Stimulated activated memory B cell treated with anti-CD40 and anti-IgM and Interleukin-4, amounts not matched to agents 10 μg/mL and 1 μg/mL and 100 μg/mL, for 72 hours (primary cell): ENCODE results near the gene SEMA3E.
"Not testable (repeated sequence)": the region's sequence is repeated elsewhere in the genome, so short reads cannot be mapped to it uniquely, and the experiment has no call there.

Experiments used
- ATAC-seq: fragments of 150-1000 bp; cut with Tn5 transposase; 2 replicates; pipeline ENCODE4 v1.10.0; 2021
- H3K27ac Mint-ChIP-seq: one replicate; pipeline ENCODE4 v1.8.0; 2022; ENCODE audit warnings: mild to moderate bottlenecking, mixed read lengths
- H3K27me3 Mint-ChIP-seq: one replicate; pipeline ENCODE4 v1.8.0; 2022; ENCODE audit warnings: mixed read lengths
- H3K36me3 Mint-ChIP-seq: one replicate; pipeline ENCODE4 v1.8.0; 2022; ENCODE audit warnings: mixed read lengths
- H3K4me1 Mint-ChIP-seq: one replicate; pipeline ENCODE4 v1.8.0; 2022; ENCODE audit warnings: mixed read lengths
- H3K4me3 Mint-ChIP-seq: one replicate; pipeline ENCODE4 v1.8.0; 2022; ENCODE audit warnings: mild to moderate bottlenecking, moderate library complexity, mixed read lengths
- H3K9me3 Mint-ChIP-seq: one replicate; pipeline ENCODE4 v1.8.0; 2022; ENCODE audit warnings: mixed read lengths

SEMA3E gene

DNA sequence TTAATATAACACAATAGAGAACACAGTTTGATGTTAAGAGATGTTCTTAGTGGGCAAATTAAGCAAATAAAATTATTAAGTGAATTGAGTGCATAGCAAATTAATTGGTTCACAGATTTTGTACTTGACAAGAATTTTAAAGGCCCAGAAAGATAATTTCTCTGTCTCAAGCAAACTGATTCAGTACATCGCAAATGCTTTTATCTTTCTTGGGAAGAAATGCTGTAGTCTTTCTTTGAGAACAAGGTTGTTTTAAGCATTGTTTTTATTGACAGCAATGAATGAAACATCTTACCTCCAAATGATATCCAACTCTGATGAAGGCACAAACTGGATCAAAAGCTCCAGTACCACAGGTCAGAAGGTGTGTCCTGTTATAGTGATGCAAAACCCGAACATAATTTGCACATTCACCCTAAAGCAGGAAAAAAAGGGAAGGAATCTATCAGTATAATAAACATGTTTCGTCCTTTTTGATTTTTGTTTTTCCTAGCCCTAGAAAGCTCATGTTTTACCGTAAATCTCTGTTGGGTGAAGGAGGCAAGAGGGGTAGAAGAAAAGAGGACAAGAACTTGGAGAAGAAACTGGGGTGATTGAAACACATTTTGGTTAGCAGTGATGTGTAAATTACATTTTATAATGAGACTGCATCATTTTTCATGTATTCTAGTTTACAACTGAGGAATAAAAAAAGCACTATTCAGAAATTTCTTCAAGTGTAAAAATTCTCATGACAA, 182.6 kb downstream of the SEMA3E start:
- H3K27me3 Mint-ChIP-seq: no peaks in the 10 kb centered on the region
- peaks cover 3% of the 10 kb centered on the region for H3K9me3 Mint-ChIP-seq
- no peak for ATAC-seq
- no peak overlapping the region for H3K27ac Mint-ChIP-seq
- no peaks in the 10 kb centered on the region for H3K36me3 Mint-ChIP-seq
- H3K4me3 Mint-ChIP-seq: no peak overlapping the region
- H3K4me1 Mint-ChIP-seq: no peaks in the 10 kb centered on the region

DNA sequence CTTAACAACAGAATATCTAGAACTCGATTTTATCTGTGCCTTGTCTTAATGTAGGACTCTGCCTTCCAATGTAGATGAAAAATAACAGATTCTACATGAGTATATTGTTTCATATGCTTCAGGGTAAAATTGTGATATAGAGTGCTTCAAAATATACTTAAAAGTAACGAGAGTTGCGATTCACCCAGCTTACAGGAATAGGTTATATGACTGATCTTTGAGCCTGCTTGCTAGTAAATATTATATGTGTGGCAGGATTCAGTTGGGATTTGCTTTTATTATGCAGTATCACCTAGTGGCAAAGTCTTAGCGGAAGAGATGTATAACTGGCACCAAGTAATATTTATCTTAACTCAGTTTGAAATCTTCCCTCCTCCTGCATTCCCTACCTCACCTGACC, 183.3 kb downstream of the SEMA3E start:
- Mint-ChIP-seq H3K9me3 (peaks cover 3% of the 10 kb centered on the region), H3K27me3 (no peaks in the 10 kb centered on the region), H3K4me3 (no peak overlapping the region), H3K27ac (no peak overlapping the region), H3K4me1 (no peaks in the 10 kb centered on the region), H3K36me3 (no peaks in the 10 kb centered on the region)
- ATAC-seq: no peak

DNA sequence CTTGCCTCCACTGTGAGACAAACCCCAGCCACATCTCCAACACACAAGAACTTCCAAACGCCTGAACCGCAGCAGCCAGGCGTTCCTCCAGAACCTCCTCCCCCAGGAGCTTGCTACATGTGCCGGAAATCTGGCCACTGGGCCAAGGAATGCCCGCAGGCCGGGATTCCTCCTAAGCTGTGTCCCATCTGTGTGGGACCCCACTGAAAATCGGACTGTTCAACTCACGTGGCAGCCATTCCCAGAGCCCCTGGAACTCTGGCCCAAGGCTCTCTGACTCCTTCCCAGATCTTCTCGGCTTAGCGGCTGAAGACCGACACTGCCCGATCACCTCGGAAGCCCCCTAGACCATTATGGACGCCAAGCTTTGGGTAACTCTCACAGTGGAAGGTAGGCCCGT, 187.1 kb downstream of the SEMA3E start:
- H3K4me3 Mint-ChIP-seq, H3K27ac Mint-ChIP-seq, H3K27me3 Mint-ChIP-seq, H3K36me3 Mint-ChIP-seq, ATAC-seq, H3K4me1 Mint-ChIP-seq, H3K9me3 Mint-ChIP-seq: not testable (repeated sequence)

DNA sequence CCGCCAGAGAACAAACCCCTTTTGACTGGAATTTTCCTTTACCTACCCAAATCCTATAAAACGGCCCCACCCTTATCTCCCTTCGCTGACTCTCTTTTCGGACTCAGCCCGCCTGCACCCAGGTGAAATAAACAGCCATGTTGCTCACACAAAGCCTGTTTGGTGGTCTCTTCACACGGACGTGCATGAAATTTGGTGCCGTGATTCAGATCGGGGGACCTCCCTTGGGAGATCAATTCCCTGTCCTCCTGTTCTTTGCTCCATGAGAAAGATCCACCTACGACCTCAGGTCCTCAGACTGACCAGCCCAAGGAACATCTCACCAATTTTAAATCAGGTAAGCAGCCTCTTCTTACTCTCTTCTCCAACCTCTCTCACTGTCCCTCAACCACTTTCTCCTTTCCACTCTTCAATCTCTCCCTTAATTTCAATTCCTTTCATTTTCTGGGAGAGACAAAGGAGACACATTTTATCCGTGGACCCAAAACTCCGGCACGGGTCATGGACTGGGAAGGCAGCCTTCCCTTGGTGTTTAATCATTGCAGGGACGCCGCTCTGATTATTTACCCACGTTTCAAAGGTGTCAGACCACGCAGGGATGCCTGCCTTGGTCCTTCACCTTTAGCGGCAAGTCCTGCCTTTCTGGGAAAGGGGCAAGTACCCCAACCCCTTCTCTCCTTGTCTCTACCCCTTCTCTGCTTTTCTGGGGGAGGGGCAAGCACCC, 188.8 kb downstream of the SEMA3E start:
- not testable (repeated sequence) for H3K4me3 Mint-ChIP-seq, ATAC-seq, H3K27me3 Mint-ChIP-seq, H3K36me3 Mint-ChIP-seq, H3K4me1 Mint-ChIP-seq, H3K27ac Mint-ChIP-seq, H3K9me3 Mint-ChIP-seq

DNA sequence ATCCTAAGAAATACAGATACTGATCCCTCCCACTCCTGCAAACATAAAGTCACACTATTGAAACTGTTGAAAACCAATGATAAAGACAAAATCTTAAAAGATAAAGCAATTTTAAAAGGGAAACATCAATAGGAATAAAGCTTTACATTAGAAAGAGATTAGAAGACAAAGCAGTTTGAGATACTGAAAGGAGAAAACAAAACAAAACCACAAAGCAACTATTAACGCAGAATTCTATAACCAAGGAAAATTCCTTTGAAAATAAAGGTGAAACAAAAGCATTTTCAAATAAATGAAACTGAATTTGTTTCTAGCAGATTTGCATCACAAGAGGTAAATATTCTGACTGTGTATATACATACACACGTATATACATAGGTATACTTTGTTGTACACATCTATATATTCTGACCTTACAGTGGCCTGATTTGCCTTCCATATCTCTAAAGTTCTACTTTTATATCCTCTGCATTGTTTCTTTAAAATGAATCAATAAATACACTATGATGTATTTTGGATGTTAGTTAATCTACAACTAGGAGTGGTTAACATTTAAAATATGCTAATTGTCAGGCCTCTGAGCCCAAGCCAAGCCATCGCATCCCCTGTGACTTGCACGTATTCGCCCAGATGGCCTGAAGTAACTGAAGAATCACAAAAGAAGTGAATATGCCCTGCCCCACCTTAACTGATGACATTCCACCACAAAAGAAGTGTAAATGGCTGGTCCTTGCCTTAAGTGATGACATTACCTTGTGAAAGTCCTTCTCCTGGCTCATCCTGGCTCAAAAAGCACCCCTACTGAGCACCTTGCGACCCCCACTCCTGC, 189.6 kb downstream of the SEMA3E start:
- H3K4me3 Mint-ChIP-seq, H3K27me3 Mint-ChIP-seq, ATAC-seq: not testable (repeated sequence)

DNA sequence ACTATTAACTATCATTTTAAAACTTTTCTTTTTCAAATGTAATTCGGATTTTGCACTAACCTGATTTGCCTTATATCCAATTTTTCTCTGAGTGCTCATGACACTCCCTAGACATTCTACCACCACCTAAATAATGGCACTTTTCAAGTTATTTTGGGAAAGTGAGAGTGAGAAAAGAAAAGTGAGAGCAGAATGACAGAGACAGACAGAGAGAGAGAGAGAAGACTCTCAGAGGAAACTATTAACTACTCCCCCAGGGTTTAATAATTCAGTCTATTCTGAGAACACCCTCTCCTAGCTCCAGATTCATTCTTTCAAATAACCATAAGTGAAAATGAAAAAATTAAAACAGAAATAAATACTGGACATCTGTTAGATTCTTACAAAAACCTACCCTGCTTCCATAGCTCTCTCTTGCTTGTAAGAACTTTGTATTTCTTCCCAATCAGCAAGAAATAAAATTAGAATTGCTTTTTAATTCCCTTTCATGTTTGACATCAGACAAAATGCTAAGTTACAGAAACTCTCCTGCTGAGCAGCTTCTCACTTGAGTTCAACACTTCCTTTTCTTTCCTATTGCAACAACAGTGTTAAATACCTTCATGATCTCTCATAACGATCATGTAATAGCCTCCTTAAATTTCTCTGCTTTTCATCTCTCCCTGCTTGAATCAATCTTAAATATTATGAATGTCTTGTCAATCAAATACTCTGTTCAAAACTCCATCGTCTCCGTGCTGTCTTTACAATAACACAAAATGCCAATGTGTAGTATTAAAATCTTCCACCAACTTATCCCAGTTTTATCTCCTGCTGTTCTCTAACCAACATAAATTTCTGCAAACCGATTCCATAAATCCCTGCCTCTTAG, 191.7 kb downstream of the SEMA3E start:
- H3K36me3 Mint-ChIP-seq: no peaks in the 10 kb centered on the region
- no peak overlapping the region for H3K4me3 Mint-ChIP-seq
- H3K4me1 Mint-ChIP-seq: no peaks in the 10 kb centered on the region
- H3K27ac Mint-ChIP-seq: no peak overlapping the region
- H3K27me3 Mint-ChIP-seq: no peaks in the 10 kb centered on the region
- ATAC-seq: no peak
- H3K9me3 Mint-ChIP-seq: no peaks in the 10 kb centered on the region

More for the DNA sequence above, 189.6 kb downstream of the SEMA3E start:
- H3K4me1 Mint-ChIP-seq, H3K27ac Mint-ChIP-seq, H3K36me3 Mint-ChIP-seq, H3K9me3 Mint-ChIP-seq: not testable (repeated sequence)

DNA sequence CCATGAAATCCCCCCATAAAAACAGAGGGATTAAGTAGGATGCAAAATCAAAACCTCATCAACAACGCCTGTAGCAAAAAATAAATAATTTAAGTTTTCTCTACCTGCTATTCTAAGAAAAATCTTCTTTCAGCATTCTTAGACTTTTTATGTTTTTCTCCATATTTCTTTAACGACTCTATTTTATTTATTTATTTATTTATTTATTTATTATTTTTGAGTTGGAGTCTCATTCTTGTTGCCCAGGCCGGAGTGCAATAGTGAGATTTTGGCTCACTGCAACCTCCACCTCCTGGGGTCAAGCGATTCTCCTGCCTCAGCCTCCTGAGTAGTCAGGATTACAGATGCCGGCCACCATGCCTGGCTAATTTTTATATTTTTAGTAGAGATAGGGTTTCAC, 192.5 kb downstream of the SEMA3E start:
- no peaks in the 10 kb centered on the region for H3K9me3 Mint-ChIP-seq

DNA sequence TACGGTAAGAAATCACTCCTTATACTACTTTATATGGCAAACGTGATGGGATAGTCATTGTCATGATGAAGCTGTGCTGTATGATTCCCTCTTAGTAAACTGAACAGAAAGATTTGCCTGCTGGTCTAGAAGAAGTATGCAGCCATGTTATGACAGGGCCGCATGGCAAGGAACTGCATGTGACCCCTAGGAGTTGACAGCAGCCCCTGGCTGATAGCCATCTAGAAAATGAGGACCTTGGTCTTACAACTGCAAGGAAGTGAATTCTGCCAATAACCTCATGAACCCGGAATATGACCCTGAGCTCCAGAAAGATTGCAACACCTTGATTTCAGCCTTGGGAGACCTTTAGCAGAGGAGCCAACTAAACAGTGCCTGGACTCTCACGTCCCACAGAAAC, 193.3 kb downstream of the SEMA3E start:
- Mint-ChIP-seq H3K4me3 (no peak overlapping the region), H3K36me3 (no peaks in the 10 kb centered on the region), H3K4me1 (no peaks in the 10 kb centered on the region), H3K27ac (no peak overlapping the region), H3K27me3 (no peaks in the 10 kb centered on the region), H3K9me3 (no peaks in the 10 kb centered on the region)
- ATAC-seq: no peak

More for the DNA sequence above, 192.5 kb downstream of the SEMA3E start:
- Mint-ChIP-seq H3K4me1 (no peaks in the 10 kb centered on the region), H3K27me3 (no peaks in the 10 kb centered on the region), H3K27ac (no peak overlapping the region), H3K36me3 (no peaks in the 10 kb centered on the region), H3K4me3 (no peak overlapping the region)
- ATAC-seq: no peak

DNA sequence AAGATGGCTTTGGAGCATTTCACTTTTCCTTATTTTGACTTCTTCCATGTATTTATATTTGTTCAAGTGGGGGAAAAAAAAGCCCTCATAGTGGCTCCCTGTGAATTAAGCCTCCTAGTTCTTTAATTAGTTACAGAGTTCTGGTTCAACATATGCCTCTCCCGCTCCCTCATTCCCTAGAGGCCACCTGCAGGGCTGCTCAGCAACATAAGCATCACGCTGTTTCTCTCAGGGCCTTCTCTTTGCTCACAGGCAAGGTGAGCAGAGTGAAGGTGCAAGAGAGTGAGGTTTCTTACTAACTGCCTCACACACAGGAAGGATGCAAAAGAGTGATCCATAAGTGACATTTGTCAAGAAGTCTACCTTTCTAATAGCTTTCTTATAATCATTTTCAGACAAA, 196.7 kb downstream of the SEMA3E start:
- no peaks in the 10 kb centered on the region for H3K36me3 Mint-ChIP-seq
- H3K4me3 Mint-ChIP-seq: no peak overlapping the region
- no peaks in the 10 kb centered on the region for H3K4me1 Mint-ChIP-seq
- ATAC-seq: no peak
- no peak overlapping the region for H3K27ac Mint-ChIP-seq
- H3K9me3 Mint-ChIP-seq: peaks cover 5% of the 10 kb centered on the region
- no peaks in the 10 kb centered on the region for H3K27me3 Mint-ChIP-seq

DNA sequence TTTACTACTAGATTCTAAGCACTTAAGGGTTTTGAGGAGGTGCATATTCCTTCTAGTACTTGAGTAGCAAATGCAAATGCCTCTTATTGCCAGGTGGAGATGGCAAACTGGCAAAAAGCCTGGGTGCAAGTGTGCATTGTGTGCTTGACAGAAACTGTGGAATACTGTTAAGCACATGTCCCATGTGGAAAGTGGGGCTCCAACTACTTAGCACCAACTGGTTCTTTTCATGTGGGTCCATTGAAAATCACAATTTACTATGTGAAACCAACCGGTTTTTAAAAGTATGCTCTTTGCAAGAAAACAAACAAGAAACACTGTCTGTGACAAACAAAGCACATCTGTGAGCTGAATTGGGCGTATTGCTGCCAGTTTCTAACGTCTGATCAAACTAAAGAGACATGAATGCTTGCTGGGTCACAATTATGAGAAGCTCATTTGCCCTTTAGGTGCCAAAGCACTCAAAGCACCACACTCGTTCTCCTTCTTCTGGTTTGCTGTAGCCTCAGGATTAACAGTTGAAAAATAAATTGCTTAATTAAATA, 197.4 kb downstream of the SEMA3E start:
- no peak for ATAC-seq
- Mint-ChIP-seq H3K4me3 (no peak overlapping the region), H3K9me3 (peaks cover 5% of the 10 kb centered on the region), H3K4me1 (no peaks in the 10 kb centered on the region), H3K36me3 (no peaks in the 10 kb centered on the region), H3K27ac (no peak overlapping the region), H3K27me3 (no peaks in the 10 kb centered on the region)

DNA sequence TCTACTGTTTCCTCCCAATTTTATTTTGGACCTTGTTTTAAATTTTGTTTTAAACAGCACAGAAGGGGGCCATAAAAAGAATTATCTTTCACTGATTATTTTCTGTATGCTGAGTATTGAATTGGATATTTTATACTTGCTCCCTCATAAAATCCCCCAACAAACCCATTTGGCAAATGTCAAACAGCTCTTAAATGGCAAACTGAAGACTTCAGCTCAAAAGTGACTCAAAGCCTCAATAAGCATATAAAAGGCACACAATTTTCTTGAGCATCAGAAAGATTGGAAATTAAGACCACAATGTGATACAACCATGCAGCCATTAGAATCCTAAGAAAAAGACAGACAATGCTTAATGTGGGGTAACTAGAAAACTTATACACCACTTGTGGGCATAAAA, 199.2 kb downstream of the SEMA3E start:
- no peaks in the 10 kb centered on the region for H3K27me3 Mint-ChIP-seq
- no peaks in the 10 kb centered on the region for H3K4me1 Mint-ChIP-seq
- H3K27ac Mint-ChIP-seq: no peak overlapping the region
- H3K4me3 Mint-ChIP-seq: no peak overlapping the region
- H3K36me3 Mint-ChIP-seq: no peaks in the 10 kb centered on the region
- ATAC-seq: no peak
- H3K9me3 Mint-ChIP-seq: peaks cover 7% of the 10 kb centered on the region

DNA sequence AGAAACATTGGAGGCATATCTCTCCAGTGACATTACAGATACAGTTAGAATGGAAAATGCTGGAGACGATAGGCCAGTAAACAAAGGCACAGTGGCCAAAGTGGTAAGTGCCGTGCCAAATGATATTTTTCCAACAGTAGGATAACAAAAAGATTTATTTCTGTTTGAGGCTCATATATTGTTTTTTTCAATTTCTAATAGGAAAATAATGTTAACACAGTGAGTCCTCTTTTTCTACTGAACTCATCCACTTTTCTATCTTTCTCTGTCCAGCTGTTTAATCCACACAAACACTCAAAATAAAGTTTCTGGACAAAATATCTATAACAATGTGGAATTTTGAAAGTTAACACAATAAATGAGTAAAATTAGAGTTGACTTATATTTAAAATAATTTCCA, 201.3 kb downstream of the SEMA3E start:
- Mint-ChIP-seq H3K27me3 (no peaks in the 10 kb centered on the region), H3K4me1 (no peaks in the 10 kb centered on the region), H3K9me3 (peaks cover 10% of the 10 kb centered on the region), H3K36me3 (no peaks in the 10 kb centered on the region), H3K27ac (no peak overlapping the region), H3K4me3 (no peak overlapping the region)
- ATAC-seq: no peak

DNA sequence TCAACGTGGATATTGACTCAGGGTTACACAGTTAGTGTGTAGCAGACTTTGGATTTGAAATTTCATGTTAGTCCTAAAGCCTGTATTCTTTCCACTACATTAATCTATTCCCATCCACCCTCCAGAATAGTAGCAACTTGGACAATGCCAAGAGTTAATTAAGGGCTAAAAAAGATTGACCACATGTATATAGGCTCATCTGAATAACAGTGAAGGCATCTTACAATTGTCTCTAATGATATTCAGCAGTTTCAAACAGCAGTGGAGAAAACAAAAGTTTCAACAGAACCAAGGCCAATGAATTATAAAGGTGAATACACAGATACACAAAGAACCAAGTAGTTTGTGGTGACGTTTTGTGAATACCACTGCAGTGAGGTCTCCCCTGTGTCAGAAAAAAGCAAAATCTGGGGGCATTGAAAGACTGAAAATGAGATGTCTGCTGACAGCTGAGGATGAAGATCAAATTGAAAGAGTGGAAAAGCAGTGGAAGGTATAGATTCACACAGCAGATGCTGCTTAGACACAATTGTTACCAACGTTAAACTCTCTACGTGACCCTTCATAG, 202.8 kb downstream of the SEMA3E start:
- H3K27me3 Mint-ChIP-seq: no peaks in the 10 kb centered on the region
- no peak overlapping the region for H3K4me3 Mint-ChIP-seq
- H3K4me1 Mint-ChIP-seq: no peaks in the 10 kb centered on the region
- H3K9me3 Mint-ChIP-seq: peaks cover 10% of the 10 kb centered on the region
- no peaks in the 10 kb centered on the region for H3K36me3 Mint-ChIP-seq
- ATAC-seq: no peak
- no peak overlapping the region for H3K27ac Mint-ChIP-seq

DNA sequence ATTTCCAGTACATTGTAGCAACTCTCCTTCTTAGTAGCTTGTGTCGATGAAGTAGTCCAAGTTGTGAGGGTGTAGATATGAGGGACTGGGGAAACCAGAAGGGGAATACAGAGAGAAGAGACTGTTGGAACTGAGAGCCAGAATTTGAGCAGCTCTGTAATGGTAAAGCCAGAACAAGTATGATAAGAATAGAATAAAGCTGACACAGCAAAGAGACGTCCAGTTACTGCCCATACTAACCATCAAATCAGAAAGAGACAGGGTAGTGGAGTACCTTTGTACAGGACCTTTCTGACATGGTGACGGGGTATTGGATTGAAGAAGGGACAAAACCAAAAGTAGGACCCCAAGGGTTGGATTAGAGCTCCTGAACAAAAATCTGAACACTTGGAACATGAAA, 206.0 kb downstream of the SEMA3E start:
- H3K4me1 Mint-ChIP-seq: no peaks in the 10 kb centered on the region
- H3K9me3 Mint-ChIP-seq: peaks cover 5% of the 10 kb centered on the region
- ATAC-seq: no peak
- H3K36me3 Mint-ChIP-seq: no peaks in the 10 kb centered on the region
- no peaks in the 10 kb centered on the region for H3K27me3 Mint-ChIP-seq
- H3K27ac Mint-ChIP-seq: no peak overlapping the region
- H3K4me3 Mint-ChIP-seq: no peak overlapping the region
